ENCODE data around the gene YY1. TPM values are rescaled to one million over a fixed set of nuclear protein-coding genes. Genes with fewer than 3 reads are reported as not detected.
"Not testable (repeated sequence)": the region's sequence is repeated elsewhere in the genome, so short reads cannot be mapped to it uniquely, and the experiment has no call there.

YY1 gene
- total RNA-seq, 1 experiment from 2014 or later: 97.0 TPM

DNA sequence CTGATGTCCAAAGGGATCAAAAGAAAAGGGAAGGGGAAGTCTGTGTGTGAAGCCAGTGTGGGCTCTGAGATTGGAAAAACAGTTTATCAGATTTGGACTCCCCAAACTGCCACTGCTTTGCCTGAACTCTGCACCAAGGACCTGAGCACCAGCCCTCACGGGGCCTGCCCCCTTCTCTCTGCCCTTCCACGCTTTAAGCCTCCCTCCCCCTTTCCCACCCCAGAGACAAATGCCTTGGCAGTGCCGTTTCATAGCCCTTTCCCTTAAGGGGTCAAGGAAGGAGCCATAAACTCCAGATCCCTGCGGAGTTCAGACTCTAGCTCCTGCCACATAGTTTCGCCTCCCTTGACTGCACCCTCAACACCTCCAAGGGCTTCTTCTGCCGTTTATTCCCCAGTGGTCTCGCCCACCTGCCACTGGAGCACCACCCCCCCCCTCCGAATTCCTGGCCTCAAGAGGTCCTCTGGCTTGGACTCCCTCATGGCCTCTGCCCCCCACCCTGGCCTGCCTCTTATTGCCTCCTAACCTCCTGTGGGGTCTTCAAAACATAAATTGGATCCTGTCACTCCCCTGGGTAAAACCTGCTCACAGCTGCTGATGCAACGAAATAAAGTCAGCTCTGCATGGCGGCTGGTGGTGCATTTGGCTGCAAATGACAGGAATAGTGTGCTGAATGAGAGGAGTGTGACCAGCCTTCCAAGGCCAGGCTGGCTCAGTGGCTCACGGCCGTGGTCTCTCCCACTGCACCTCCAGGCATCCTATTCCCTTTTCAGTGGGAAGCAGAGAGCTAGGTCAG lies 48.5 kb downstream of the YY1 start:
- no peak for TF ChIP-seq EZH2 (IDR thresholded peaks at IDR 0.05; ENCODE audit: borderline replicate concordance, low read depth, low read length, poor library complexity, severe bottlenecking)
- TF ChIP-seq, protein P1, sequence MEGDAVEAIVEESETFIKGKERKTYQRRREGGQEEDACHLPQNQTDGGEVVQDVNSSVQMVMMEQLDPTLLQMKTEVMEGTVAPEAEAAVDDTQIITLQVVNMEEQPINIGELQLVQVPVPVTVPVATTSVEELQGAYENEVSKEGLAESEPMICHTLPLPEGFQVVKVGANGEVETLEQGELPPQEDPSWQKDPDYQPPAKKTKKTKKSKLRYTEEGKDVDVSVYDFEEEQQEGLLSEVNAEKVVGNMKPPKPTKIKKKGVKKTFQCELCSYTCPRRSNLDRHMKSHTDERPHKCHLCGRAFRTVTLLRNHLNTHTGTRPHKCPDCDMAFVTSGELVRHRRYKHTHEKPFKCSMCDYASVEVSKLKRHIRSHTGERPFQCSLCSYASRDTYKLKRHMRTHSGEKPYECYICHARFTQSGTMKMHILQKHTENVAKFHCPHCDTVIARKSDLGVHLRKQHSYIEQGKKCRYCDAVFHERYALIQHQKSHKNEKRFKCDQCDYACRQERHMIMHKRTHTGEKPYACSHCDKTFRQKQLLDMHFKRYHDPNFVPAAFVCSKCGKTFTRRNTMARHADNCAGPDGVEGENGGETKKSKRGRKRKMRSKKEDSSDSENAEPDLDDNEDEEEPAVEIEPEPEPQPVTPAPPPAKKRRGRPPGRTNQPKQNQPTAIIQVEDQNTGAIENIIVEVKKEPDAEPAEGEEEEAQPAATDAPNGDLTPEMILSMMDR (conservative IDR thresholded peaks at IDR 0.05; ENCODE audit: low read depth, low read length): no peak
- POLR2A ChIA-PET (ENCODE audit: low non-redundant PET): no interaction called here
- no peaks in the 10 kb centered on the region for H3K27me3 ChIP-seq (replicated peaks; ENCODE audit: insufficient read depth, low read depth, low read length, poor library complexity)
- H3K9me3 ChIP-seq (ENCODE audit: low read depth, low read length, poor library complexity, severe bottlenecking): no peaks in the 10 kb centered on the region
- no peak overlapping the region for H3K4me3 ChIP-seq (ENCODE audit: low read depth, low read length, poor library complexity, severe bottlenecking)
- no peak overlapping the region for H3K27ac ChIP-seq (ENCODE audit: low read depth, low read length, poor library complexity, severe bottlenecking)
- no peak for DNase-seq (ENCODE audit: low spot score)
- peaks cover 3% of the 10 kb centered on the region for H3K4me1 ChIP-seq (ENCODE audit: insufficient read depth, low read length, poor library complexity, severe bottlenecking)
- no TSS peak for BruUV-seq (replicated peaks)
- no peaks in the 10 kb centered on the region for H3K36me3 ChIP-seq (ENCODE audit: insufficient read depth, low read length, poor library complexity, severe bottlenecking)
- CTCF ChIA-PET: no interaction called here
- intact Hi-C loops (cut with micrococcal nuclease; ENCODE audit: unreplicated experiment): no loop called here

DNA sequence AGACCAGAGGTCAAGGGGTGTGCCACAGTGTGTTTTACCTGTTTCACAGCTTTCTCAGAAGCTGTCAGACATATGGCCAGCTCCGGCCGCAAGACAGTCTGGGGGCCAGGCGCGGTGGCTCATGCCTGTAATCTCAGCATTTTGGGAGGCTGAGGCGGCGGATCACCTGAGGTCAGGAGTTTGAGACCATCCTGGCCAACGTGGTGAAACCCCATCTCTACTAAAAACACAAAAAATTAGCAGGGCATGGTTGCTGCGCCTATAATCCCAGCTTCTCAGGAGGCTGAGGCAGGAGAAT lies 49.0 kb downstream of the YY1 start:
- H3K9me3 ChIP-seq (ENCODE audit: low read depth, low read length, poor library complexity, severe bottlenecking); H3K27me3 ChIP-seq (replicated peaks; ENCODE audit: insufficient read depth, low read depth, low read length, poor library complexity); H3K4me1 ChIP-seq (ENCODE audit: insufficient read depth, low read length, poor library complexity, severe bottlenecking); H3K27ac ChIP-seq (ENCODE audit: low read depth, low read length, poor library complexity, severe bottlenecking); BruUV-seq (replicated peaks); POLR2A ChIA-PET (ENCODE audit: low non-redundant PET); DNase-seq (ENCODE audit: low spot score); CTCF ChIA-PET; intact Hi-C loops (cut with micrococcal nuclease; ENCODE audit: unreplicated experiment); H3K4me3 ChIP-seq (ENCODE audit: low read depth, low read length, poor library complexity, severe bottlenecking); H3K36me3 ChIP-seq (ENCODE audit: insufficient read depth, low read length, poor library complexity, severe bottlenecking): not testable (repeated sequence)

DNA sequence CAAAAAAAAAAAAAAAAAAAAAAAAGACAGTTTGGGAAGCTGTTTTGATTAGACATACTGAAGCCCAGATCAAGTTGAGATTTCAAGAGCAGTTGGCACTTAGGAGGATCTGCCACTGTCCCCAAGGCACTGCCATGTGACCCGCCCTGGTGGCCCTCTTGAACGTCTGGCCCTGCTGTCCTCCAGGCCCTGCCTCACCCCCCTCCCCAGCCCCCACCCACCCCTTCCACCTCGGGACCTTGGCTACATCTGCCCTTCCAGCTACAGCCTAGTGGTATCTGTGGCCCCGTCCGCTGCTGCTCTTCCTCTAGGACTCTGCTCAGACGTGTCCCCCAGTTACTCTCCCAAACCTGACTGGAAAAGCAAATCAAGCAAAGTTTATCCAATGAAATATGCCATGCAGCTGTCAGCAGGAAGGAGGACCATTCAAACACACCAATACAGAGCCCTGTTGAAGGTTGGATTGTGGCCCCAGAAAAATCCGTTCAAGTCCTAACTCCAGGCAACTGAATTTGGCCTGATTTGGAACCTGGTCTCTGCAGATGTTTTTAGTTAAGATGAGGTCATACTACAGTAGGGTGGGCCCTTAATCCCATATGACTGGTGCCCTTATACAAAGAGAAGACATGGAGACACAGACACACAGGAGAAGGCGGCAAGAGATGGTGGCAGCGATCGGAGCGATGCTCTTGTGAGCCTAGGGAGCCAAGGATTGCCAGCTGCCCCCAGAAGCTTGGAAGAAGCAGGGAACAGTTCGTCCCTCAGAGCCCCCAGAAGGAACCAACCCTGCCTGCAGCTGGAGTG lies 49.6 kb downstream of the YY1 start:
- no peak for DNase-seq (ENCODE audit: low spot score)
- no peaks in the 10 kb centered on the region for H3K27me3 ChIP-seq (replicated peaks; ENCODE audit: insufficient read depth, low read depth, low read length, poor library complexity)
- intact Hi-C loops (cut with micrococcal nuclease; ENCODE audit: unreplicated experiment): no loop called here
- no peaks in the 10 kb centered on the region for H3K9me3 ChIP-seq (ENCODE audit: low read depth, low read length, poor library complexity, severe bottlenecking)
- BruUV-seq (replicated peaks): no TSS peak
- no peak overlapping the region for H3K27ac ChIP-seq (ENCODE audit: low read depth, low read length, poor library complexity, severe bottlenecking)
- no peak overlapping the region for H3K4me3 ChIP-seq (ENCODE audit: low read depth, low read length, poor library complexity, severe bottlenecking)
- POLR2A ChIA-PET (ENCODE audit: low non-redundant PET): no interaction called here
- CTCF ChIA-PET: interaction anchor here (0.9 kb wide), 1 partner anchor 89 kb away, joined by 3 read pairs; no protein-coding TSS in a partner anchor
- H3K4me1 ChIP-seq (ENCODE audit: insufficient read depth, low read length, poor library complexity, severe bottlenecking): peaks cover 3% of the 10 kb centered on the region
- TF ChIP-seq, protein P1 (conservative IDR thresholded peaks at IDR 0.05; ENCODE audit: low read depth, low read length): no peak
- TF ChIP-seq EZH2 (IDR thresholded peaks at IDR 0.05; ENCODE audit: borderline replicate concordance, low read depth, low read length, poor library complexity, severe bottlenecking): no peak
- H3K36me3 ChIP-seq (ENCODE audit: insufficient read depth, low read length, poor library complexity, severe bottlenecking): peaks cover 3% of the 10 kb centered on the region
